Measurements from ENCODE around the gene ST3GAL3. TPM values are rescaled to one million over a fixed set of nuclear protein-coding genes. Genes with fewer than 3 reads are reported as not detected.

The ST3GAL3 gene
- polyA plus RNA-seq, 3 donors from 2014 or later: 0.08 to 8.1 (median 3.8) TPM

Other genes with a start within 250 kb of the ST3GAL3 start
- gene PTPRF, start 176.7 kb upstream of the ST3GAL3 start, polyA plus RNA-seq: not detected
- gene KDM4A, start 57.4 kb upstream of the ST3GAL3 start, polyA plus RNA-seq: 10 to 100 TPM in 1 of 3 donors, 1 to 10 TPM in 2; 2.1 to 14.1 (median 6.7) TPM
- not detected for gene ARTN, start 226.3 kb downstream of the ST3GAL3 start, polyA plus RNA-seq
- gene IPO13, start 239.4 kb downstream of the ST3GAL3 start, polyA plus RNA-seq: 10 to 100 TPM in 2 of 3 donors, 1 to 10 TPM in 1; 9.8 to 18.6 (median 10.3) TPM

Data from immature natural killer cell (primary cell).